OCI-LY1 (cell line): ENCODE measurements around the gene LRRFIP1.

Experiments used
- H2AFZ ChIP-seq: fragments of 200-600 bp; sonication (generic), shearing (Covaris generic); 2 replicates; pipeline ENCODE4 v1.6.0; 2014; ENCODE audit warnings: antibody characterized with exemption, mild to moderate bottlenecking, low read length
- H3F3A ChIP-seq: fragments of 200-600 bp; sonication (generic), shearing (Covaris generic); 2 replicates; pipeline ENCODE4 v1.6.0; 2014; ENCODE audit warnings: mild to moderate bottlenecking, antibody characterized with exemption, low read length, moderate library complexity; ENCODE audit not compliant: insufficient read depth
- H3K27ac ChIP-seq: fragments of 200-600 bp; sonication (generic); 2 replicates; pipeline ENCODE4 v1.5.1; 2014; ENCODE audit warnings: low read length, mixed run types, mild to moderate bottlenecking, low read depth; ENCODE audit not compliant: poor library complexity, severe bottlenecking
- H3K27me3 ChIP-seq: fragments of 200-600 bp; sonication (generic); 2 replicates; pipeline ENCODE4 v1.6.0; 2014; ENCODE audit warnings: antibody characterized with exemption, mild to moderate bottlenecking, low read length, moderate library complexity; ENCODE audit not compliant: insufficient read depth
- H3K36me3 ChIP-seq: fragments of 200-600 bp; sonication (generic); 2 replicates; pipeline ENCODE4 v1.6.1; 2014; ENCODE audit warnings: mild to moderate bottlenecking, antibody characterized with exemption, low read length, moderate library complexity, mixed read lengths; ENCODE audit not compliant: insufficient read depth
- H3K4me1 ChIP-seq: fragments of 200-600 bp; sonication (generic); 2 replicates; pipeline ENCODE4 v1.5.1; 2014; ENCODE audit warnings: mild to moderate bottlenecking, low read length, moderate library complexity; ENCODE audit not compliant: insufficient read depth, severe bottlenecking
- H3K4me2 ChIP-seq: fragments of 200-600 bp; sonication (generic), shearing (Covaris generic); 2 replicates; pipeline ENCODE4 v1.6.1; 2014; ENCODE audit warnings: low read length
- H3K4me3 ChIP-seq: fragments of 200-600 bp; sonication (generic); 2 replicates; pipeline ENCODE4 v1.5.1; 2014; ENCODE audit warnings: low read length, low read depth, mild to moderate bottlenecking, mixed read lengths; ENCODE audit not compliant: poor library complexity, severe bottlenecking
- H3K79me2 ChIP-seq: fragments of 200-600 bp; shearing (Covaris generic); 2 replicates; pipeline ENCODE4 v1.6.1; 2016; ENCODE audit warnings: mixed run types, low read length, mixed read lengths; ENCODE audit not compliant: insufficient read depth
- H3K9ac ChIP-seq: fragments of 200-600 bp; sonication (generic), shearing (Covaris generic); 2 replicates; pipeline ENCODE4 v1.6.1; 2014; ENCODE audit warnings: mild to moderate bottlenecking, low read length, mixed read lengths
- H3K9me2 ChIP-seq: fragments of 200-600 bp; sonication (generic), shearing (Covaris generic); 2 replicates; pipeline ENCODE4 v1.6.1; 2014; ENCODE audit warnings: low read depth, mild to moderate bottlenecking, low read length, mixed read lengths
- H3K9me3 ChIP-seq: fragments of 200-600 bp; shearing (Covaris generic); 2 replicates; pipeline ENCODE4 v1.6.1; 2014; ENCODE audit warnings: low read length, mixed read lengths
- H4K20me1 ChIP-seq: fragments of 200-600 bp; sonication (generic), shearing (Covaris generic); 2 replicates; pipeline ENCODE4 v1.6.0; 2016; ENCODE audit warnings: mild to moderate bottlenecking, low read length; ENCODE audit not compliant: insufficient read depth
- EZH2 ChIP-seq: fragments of 200-600 bp; sonication (generic), shearing (Covaris generic); IDR thresholded peaks from 2 replicates; pipeline ENCODE4 v1.8.0; 2017; ENCODE audit warnings: borderline replicate concordance, mixed run types, mild to moderate bottlenecking, antibody characterized with exemption, low read length, moderate library complexity, mixed read lengths
- TF ChIP-seq, protein P1 (sequence below): fragments of 200-600 bp; sonication (generic), shearing (Covaris generic); IDR thresholded peaks from 2 replicates; pipeline ENCODE4 v1.5.1; 2017; ENCODE audit warnings: mild to moderate bottlenecking, antibody characterized with exemption, low read length, moderate library complexity, mixed read lengths

Gene LRRFIP1

DNA sequence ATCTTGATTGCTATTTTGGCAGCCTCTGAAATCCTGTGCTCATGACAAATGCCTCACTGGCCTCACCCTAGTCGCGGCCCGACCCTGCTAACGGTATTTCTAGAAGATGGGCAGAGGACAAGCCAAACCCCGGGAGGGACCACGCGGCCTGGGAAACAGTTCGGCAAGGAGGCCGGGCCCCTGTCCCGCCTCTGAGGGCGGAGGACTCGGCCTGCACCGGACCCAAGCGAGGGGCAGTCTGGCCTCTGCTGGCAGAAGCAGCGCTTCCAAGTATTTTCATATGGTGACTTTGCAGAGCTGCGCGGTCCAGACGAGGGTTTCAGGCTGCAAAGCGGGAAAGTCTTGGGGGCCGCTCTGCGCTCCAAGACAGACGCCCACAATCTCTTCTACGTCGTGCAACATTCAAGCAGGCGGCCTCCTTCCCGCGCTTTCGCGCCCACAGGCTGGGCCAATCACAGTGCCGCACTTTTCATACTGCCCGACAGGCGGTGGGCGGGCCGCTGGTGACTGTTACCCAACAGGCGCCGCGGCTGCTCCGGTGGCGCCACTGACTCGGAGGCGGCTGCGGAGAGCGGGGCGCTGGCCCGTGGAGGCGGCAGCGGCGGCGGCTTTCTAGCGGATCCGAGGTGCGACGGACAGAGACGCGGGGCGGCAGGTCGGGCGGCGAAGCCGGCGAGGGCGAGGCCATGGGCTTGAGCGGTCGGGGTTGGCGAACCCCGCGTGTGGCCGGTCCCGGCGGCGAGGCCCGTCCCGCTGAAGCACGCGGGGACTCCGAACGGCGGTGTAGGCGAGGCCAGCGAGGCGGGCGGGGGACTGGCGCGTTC is 171.1 kb downstream of the LRRFIP1 start, which contains the start of gene RBM44:
Gene RBM44, plus strand, starts transcription at position 544 of the 824 bp plus-strand sequence. CDS start 14,831 bp downstream, outside the sequence.
- Histone ChIP-seq H3K9me2 (no peaks in the 10 kb centered on the region), H3K4me2 (no peak within 1 kb of the TSS), H3K9me3 (no peaks in the 10 kb centered on the region), H3K27ac (no peak within 1 kb of the TSS), H3K79me2 (no peaks in the 10 kb centered on the region), H3K4me1 (no peaks in the 10 kb centered on the region), H4K20me1 (no peaks in the 10 kb centered on the region), H3K27me3 (no peaks in the 10 kb centered on the region), H3F3A (no peaks in the 10 kb centered on the region), H3K9ac (no peak within 1 kb of the TSS), H3K36me3 (no peaks in the 10 kb centered on the region), H2AFZ (no peak within 1 kb of the TSS), H3K4me3 (no peak within 1 kb of the TSS)
- TF ChIP-seq, protein P1, sequence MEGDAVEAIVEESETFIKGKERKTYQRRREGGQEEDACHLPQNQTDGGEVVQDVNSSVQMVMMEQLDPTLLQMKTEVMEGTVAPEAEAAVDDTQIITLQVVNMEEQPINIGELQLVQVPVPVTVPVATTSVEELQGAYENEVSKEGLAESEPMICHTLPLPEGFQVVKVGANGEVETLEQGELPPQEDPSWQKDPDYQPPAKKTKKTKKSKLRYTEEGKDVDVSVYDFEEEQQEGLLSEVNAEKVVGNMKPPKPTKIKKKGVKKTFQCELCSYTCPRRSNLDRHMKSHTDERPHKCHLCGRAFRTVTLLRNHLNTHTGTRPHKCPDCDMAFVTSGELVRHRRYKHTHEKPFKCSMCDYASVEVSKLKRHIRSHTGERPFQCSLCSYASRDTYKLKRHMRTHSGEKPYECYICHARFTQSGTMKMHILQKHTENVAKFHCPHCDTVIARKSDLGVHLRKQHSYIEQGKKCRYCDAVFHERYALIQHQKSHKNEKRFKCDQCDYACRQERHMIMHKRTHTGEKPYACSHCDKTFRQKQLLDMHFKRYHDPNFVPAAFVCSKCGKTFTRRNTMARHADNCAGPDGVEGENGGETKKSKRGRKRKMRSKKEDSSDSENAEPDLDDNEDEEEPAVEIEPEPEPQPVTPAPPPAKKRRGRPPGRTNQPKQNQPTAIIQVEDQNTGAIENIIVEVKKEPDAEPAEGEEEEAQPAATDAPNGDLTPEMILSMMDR: no peak
- TF ChIP-seq EZH2: no peak

DNA sequence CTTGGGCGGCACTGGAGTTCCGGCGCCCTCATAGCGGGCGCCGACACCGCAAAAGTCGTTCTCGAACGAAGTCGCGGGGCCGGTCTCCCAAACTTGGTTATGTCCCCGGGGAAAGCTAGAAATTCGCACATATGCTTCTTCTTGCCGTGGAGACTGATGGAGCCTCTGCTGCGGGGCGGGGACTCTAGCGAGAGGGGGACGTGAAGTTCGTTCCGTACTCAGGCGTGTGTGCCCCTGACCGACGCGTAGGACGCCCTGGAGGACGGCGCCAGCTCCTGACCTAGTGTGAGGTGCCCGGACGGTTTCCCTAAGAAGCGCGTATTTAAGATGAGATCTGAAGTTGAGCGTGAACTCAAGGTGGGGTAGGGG is 171.7 kb downstream of the LRRFIP1 start:
- Histone ChIP-seq H3K36me3 (no peaks in the 10 kb centered on the region), H3K79me2 (no peaks in the 10 kb centered on the region), H3K27me3 (no peaks in the 10 kb centered on the region), H3K9me3 (no peaks in the 10 kb centered on the region), H3K4me3 (no peak overlapping the region), H4K20me1 (no peaks in the 10 kb centered on the region), H3K4me1 (no peaks in the 10 kb centered on the region), H3K27ac (no peak overlapping the region), H3F3A (no peaks in the 10 kb centered on the region), H3K4me2 (no peak overlapping the region), H2AFZ (no peak overlapping the region), H3K9ac (no peak overlapping the region), H3K9me2 (no peaks in the 10 kb centered on the region)
- TF ChIP-seq EZH2: no peak
- TF ChIP-seq, protein P1: no peak

DNA sequence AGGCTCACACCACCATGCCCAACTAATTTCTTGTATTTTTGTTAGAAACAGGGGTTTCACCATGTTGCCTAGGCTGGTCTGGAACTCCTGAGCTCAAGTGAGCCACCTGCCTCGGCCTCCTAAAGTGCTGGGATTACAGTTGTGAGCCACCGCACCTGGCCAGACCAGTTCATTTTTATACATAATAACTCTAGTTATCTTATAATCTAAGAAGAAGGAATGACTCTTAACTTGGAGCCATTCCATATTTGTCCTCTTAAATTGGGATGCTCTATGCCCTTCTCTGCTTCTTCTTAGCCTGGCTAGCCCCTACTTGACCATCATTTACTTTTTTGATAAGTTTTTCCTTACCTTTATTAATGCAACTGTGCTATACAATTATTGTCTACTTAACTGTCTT is 174.1 kb downstream of the LRRFIP1 start:
- no peaks in the 10 kb centered on the region for H4K20me1 ChIP-seq
- H3K9me2 ChIP-seq: no peaks in the 10 kb centered on the region
- no peaks in the 10 kb centered on the region for H3K4me1 ChIP-seq
- no peak overlapping the region for H2AFZ ChIP-seq
- no peaks in the 10 kb centered on the region for H3K36me3 ChIP-seq
- H3K4me3 ChIP-seq: no peak overlapping the region
- H3K9ac ChIP-seq: no peak overlapping the region
- no peaks in the 10 kb centered on the region for H3K9me3 ChIP-seq
- H3K4me2 ChIP-seq: no peak overlapping the region
- H3K79me2 ChIP-seq: no peaks in the 10 kb centered on the region
- no peak overlapping the region for H3K27ac ChIP-seq
- H3F3A ChIP-seq: no peaks in the 10 kb centered on the region
- H3K27me3 ChIP-seq: no peaks in the 10 kb centered on the region
- no peak for TF ChIP-seq EZH2
- TF ChIP-seq, protein P1: no peak
